Activated CD4-positive, alpha-beta T cell treated with anti-CD3 and anti-CD28 coated beads, Interleukin-2, Interleukin-4, amounts not matched to agents 100 ng/mL and 50 ng/mL, durations not matched to agents 16 hours and 8 hours (primary cell): Measurements from ENCODE around the gene TCF20.

Experiments
- DNase-seq: peaks from one replicate; pipeline ENCODE4 v3.0.0-alpha.2; 2020; ENCODE audit warnings: low spot score

TCF20 gene

GRCh38 chr22:42261296-42261695 is 9.2 kb downstream of the TCF20 start:
- DNase-seq = no peak

- DNase-seq = no peak
Measured at GRCh38 chr22:42258126-42258525, 12.3 kb downstream of the TCF20 start.

GRCh38 chr22:42257386-42257785 is 13.1 kb downstream of the TCF20 start:
- DNase-seq = no peak

GRCh38 chr22:42256930-42257329 is 13.5 kb downstream of the TCF20 start:
- no peak for DNase-seq

- no peak for DNase-seq
Measured at GRCh38 chr22:42256220-42256619, 14.2 kb downstream of the TCF20 start.

- no peak for DNase-seq
Measured at GRCh38 chr22:42249831-42250230, 20.6 kb downstream of the TCF20 start.

GRCh38 chr22:42248995-42249394 is 21.5 kb downstream of the TCF20 start:
- DNase-seq = no peak

GRCh38 chr22:42247596-42247995 is 22.9 kb downstream of the TCF20 start:
- no peak for DNase-seq

GRCh38 chr22:42243802-42244060 is 26.7 kb downstream of the TCF20 start:
- no peak for DNase-seq

- DNase-seq = no peak
Measured at GRCh38 chr22:42236848-42237247, 33.6 kb downstream of the TCF20 start.

GRCh38 chr22:42236268-42236667 is 34.2 kb downstream of the TCF20 start:
- no peak for DNase-seq

GRCh38 chr22:42233879-42234278 is 36.6 kb downstream of the TCF20 start:
- no peak for DNase-seq

- no peak for DNase-seq
Measured at GRCh38 chr22:42231929-42232328, 38.5 kb downstream of the TCF20 start.

- no peak for DNase-seq
Measured at GRCh38 chr22:42229455-42230149, 40.9 kb downstream of the TCF20 start.

GRCh38 chr22:42228483-42228882 is 42.0 kb downstream of the TCF20 start:
- DNase-seq = no peak

GRCh38 chr22:42227435-42227834 is 43.0 kb downstream of the TCF20 start:
- no peak for DNase-seq

- no peak for DNase-seq
Measured at GRCh38 chr22:42225841-42226240, 44.6 kb downstream of the TCF20 start.

- peak; percentile 24 for DNase-seq
Measured at GRCh38 chr22:42222140-42222539, 48.3 kb downstream of the TCF20 start.
